ENCODE data around the gene FBP2.

DNA sequence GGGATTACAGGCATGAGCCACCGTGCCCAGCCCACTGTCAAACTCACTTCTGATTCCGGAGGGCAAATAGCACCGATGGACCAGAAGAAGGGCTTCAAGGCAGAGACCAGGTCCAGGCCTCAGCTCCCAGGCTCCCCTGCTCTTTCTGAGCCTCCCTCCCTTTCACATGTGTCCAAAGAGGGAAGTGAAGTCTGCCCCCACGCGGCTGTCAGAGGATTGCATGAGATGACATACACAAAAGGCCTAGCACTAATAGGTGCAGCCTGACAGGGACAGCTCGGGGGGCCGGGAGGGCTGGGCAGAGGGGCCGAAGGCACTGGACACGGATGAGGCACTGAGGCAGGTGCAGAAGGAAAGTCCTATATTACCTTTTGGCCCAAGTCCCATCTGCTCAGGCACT, 29.6 kb upstream of the FBP2 start:
- TF ChIP-seq POLR2A (IDR thresholded peaks at IDR 0.05): no peak
- TF ChIP-seq, protein P1, sequence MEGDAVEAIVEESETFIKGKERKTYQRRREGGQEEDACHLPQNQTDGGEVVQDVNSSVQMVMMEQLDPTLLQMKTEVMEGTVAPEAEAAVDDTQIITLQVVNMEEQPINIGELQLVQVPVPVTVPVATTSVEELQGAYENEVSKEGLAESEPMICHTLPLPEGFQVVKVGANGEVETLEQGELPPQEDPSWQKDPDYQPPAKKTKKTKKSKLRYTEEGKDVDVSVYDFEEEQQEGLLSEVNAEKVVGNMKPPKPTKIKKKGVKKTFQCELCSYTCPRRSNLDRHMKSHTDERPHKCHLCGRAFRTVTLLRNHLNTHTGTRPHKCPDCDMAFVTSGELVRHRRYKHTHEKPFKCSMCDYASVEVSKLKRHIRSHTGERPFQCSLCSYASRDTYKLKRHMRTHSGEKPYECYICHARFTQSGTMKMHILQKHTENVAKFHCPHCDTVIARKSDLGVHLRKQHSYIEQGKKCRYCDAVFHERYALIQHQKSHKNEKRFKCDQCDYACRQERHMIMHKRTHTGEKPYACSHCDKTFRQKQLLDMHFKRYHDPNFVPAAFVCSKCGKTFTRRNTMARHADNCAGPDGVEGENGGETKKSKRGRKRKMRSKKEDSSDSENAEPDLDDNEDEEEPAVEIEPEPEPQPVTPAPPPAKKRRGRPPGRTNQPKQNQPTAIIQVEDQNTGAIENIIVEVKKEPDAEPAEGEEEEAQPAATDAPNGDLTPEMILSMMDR (IDR thresholded peaks at IDR 0.05 in 4 of 5, conservative IDR thresholded peaks at IDR 0.05 in 1 of 5): no peak
